ENCODE results near the gene BLM.

- TF ChIP-seq CTCF (IDR thresholded peaks at IDR 0.05) = no peak
- no peak for TF ChIP-seq EZH2phosphoT487 (IDR thresholded peaks at IDR 0.05)
- TF ChIP-seq EZH2 (IDR thresholded peaks at IDR 0.05) = no peak
Measured at GRCh38 chr15:90819850-90820249, 102.7 kb downstream of the BLM start.

All from neural progenitor cell (in vitro differentiated cells).